HCT116 (cell line): ENCODE results near the gene IMMP2L.

Experiments
- CBX3 ChIP-seq: IDR thresholded peaks from 2 replicates; pipeline ENCODE4 v1.6.1; 2012; ENCODE audit warnings: low read depth
- POLR2A ChIP-seq: IDR thresholded peaks from 2 replicates; pipeline ENCODE4 v1.7.0; 2011; ENCODE audit warnings: borderline replicate concordance; ENCODE audit not compliant: insufficient read depth, insufficient read length; ENCODE audit errors: extremely low read depth
- RAD21 ChIP-seq: IDR thresholded peaks from 2 replicates; pipeline ENCODE4 v1.6.1; 2012; ENCODE audit warnings: low read depth, mild to moderate bottlenecking
- TF ChIP-seq, protein P1 (sequence below), 3 experiments: fragments of 200-600 bp in 1 of 3; sonication (generic) in 1 of 3; IDR thresholded peaks in 2 of 3; conservative IDR thresholded peaks in 1 of 3; 2 replicates each; pipeline ENCODE4 v1.5.1; 2012 to 2017; ENCODE audit warnings: low read depth in 2 of 3, low read length in 2 of 3, antibody characterized with exemption in 1 of 3, borderline replicate concordance in 1 of 3, control low read depth in 1 of 3, mild to moderate bottlenecking in 1 of 3, mixed read lengths in 1 of 3, mixed run types in 1 of 3, moderate library complexity in 1 of 3; ENCODE audit not compliant: insufficient read depth in 1 of 3
- TF ChIP-seq, protein P2 (sequence below): IDR thresholded peaks from 2 replicates; pipeline ENCODE4 v1.6.1; 2012

DNA sequence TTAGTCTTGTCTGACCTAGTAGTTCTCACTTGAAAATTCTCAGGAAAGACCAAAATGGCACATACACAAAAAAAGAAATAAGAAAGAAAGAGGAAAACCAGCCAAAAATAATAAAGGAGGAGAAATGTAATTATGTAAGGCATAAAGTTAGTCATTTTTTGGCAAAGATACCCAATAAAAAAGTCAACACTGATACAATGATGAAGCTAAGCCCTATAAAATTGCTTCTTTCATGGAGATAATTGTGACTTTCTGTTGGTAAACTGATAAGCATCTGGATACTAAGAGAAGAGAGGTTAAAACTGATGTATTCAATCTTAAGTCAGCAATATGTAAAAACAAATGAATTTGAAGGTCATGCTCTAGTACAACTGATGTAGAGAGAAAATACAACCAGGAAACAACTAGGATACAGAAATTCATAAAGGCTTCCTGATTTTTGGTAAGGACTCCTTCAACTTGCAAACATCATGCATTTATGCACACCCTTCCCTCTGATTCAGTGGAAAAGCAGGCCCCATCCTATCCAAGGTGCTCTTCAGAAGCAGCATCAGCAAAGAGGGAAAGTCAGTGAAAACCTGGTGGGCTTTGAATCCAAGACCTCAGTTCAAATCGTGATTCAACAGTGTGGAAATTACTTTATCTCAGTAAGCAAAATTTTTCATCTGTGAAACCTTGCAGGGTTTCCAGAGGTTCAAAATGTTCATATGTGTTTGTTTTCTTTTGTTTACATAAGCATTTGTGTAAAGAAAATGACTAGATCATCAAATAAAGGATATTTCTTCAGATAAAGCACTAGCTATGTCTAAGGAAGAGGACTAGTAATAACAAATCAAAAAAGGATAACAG lies 32.6 kb downstream of the IMMP2L start:
- TF ChIP-seq, protein P1, sequence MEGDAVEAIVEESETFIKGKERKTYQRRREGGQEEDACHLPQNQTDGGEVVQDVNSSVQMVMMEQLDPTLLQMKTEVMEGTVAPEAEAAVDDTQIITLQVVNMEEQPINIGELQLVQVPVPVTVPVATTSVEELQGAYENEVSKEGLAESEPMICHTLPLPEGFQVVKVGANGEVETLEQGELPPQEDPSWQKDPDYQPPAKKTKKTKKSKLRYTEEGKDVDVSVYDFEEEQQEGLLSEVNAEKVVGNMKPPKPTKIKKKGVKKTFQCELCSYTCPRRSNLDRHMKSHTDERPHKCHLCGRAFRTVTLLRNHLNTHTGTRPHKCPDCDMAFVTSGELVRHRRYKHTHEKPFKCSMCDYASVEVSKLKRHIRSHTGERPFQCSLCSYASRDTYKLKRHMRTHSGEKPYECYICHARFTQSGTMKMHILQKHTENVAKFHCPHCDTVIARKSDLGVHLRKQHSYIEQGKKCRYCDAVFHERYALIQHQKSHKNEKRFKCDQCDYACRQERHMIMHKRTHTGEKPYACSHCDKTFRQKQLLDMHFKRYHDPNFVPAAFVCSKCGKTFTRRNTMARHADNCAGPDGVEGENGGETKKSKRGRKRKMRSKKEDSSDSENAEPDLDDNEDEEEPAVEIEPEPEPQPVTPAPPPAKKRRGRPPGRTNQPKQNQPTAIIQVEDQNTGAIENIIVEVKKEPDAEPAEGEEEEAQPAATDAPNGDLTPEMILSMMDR (IDR thresholded peaks at IDR 0.05 in 2 of 3, conservative IDR thresholded peaks at IDR 0.05 in 1 of 3; ENCODE audit: borderline replicate concordance in 1 of 3, insufficient read depth in 1 of 3, low read depth in 2 of 3, low read length in 2 of 3) = no peak
- TF ChIP-seq RAD21 = no peak
- no peak for TF ChIP-seq POLR2A
- TF ChIP-seq, protein P2, sequence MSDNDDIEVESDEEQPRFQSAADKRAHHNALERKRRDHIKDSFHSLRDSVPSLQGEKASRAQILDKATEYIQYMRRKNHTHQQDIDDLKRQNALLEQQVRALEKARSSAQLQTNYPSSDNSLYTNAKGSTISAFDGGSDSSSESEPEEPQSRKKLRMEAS = no peak
- TF ChIP-seq CBX3 = no peak
